ENCODE data around the gene C8B. TPM values are rescaled to one million over a fixed set of nuclear protein-coding genes. Genes with fewer than 3 reads are reported as not detected.

Gene C8B
- total and polyA plus RNA-seq, 2 experiments from 2014 or later = not detected

- Histone ChIP-seq H3K4me1 (ENCODE audit: insufficient read depth) (peaks cover 36% of the 10 kb centered on the region), H4K20me1 (ENCODE audit: insufficient read depth) (no peaks in the 10 kb centered on the region), H3K9me3 (ENCODE audit: low read depth) (no peaks in the 10 kb centered on the region), H3K4me3 (no peak overlapping the region), H3K27ac (no peak overlapping the region), H3K36me3 (ENCODE audit: low read depth) (no peaks in the 10 kb centered on the region), H3F3A (ENCODE audit: insufficient read depth) (peaks cover 20% of the 10 kb centered on the region; the same call in 1 of the 2 replicates), H3K27me3 (replicated peaks; ENCODE audit: insufficient read depth) (no peaks in the 10 kb centered on the region), H3K79me2 (ENCODE audit: insufficient read depth) (no peaks in the 10 kb centered on the region), H3K9ac (no peak overlapping the region), H3K9me2 (ENCODE audit: insufficient read depth) (no peaks in the 10 kb centered on the region; the same call in 1 of the 2 replicates), H2AFZ (no peak overlapping the region), H3K4me2 (ENCODE audit: unreplicated experiment) (no peak overlapping the region)
- in situ Hi-C loops (cut with MboI) = no loop called here
- DNase-seq = no peak
- WGBS, 2 experiments (ENCODE audit: low coverage in 1 of 2, low lambda C conversion rate in 2 of 2, missing lambda C conversion rate in 2 of 2) = 91 to 93% methylated on average over 12 of the region's 12 CpGs
- TF ChIP-seq EZH2 (IDR thresholded peaks at IDR 0.05; ENCODE audit: insufficient read depth, poor library complexity, severe bottlenecking) (no peak), EZH2phosphoT487 (IDR thresholded peaks at IDR 0.05; ENCODE audit: insufficient read depth, low read depth) (no peak)
Observed at GRCh38 chr1:56912325-56912724, 53.5 kb downstream of the C8B start.

- H3K4me2 ChIP-seq (ENCODE audit: unreplicated experiment) = no peak overlapping the region
- WGBS, 2 experiments (ENCODE audit: low coverage in 1 of 2, low lambda C conversion rate in 2 of 2, missing lambda C conversion rate in 2 of 2) = 45 to 52% methylated on average over 7 of the region's 7 CpGs
- peak; percentile 65 for DNase-seq
Observed at GRCh38 chr1:56911098-56911938, 54.5 kb downstream of the C8B start.

GRCh38 chr1:56910441-56910985 is 55.3 kb downstream of the C8B start:
- Histone ChIP-seq H3K4me2 (ENCODE audit: unreplicated experiment) (no peak overlapping the region), H3K9ac (no peak overlapping the region), H3K4me3 (no peak overlapping the region), H3K36me3 (ENCODE audit: low read depth) (no peaks in the 10 kb centered on the region), H3K27me3 (replicated peaks; ENCODE audit: insufficient read depth) (no peaks in the 10 kb centered on the region), H3K9me2 (ENCODE audit: insufficient read depth) (no peaks in the 10 kb centered on the region; the same call in 1 of the 2 replicates), H3K9me3 (ENCODE audit: low read depth) (no peaks in the 10 kb centered on the region), H4K20me1 (ENCODE audit: insufficient read depth) (no peaks in the 10 kb centered on the region), H3K4me1 (ENCODE audit: insufficient read depth) (peaks cover 36% of the 10 kb centered on the region), H2AFZ (no peak overlapping the region), H3K79me2 (ENCODE audit: insufficient read depth) (no peaks in the 10 kb centered on the region), H3K27ac (no peak overlapping the region), H3F3A (ENCODE audit: insufficient read depth) (peaks cover 20% of the 10 kb centered on the region; the same call in 1 of the 2 replicates)
- in situ Hi-C loops (cut with MboI) = no loop called here
- DNase-seq = no peak
- no peak for TF ChIP-seq EZH2 (IDR thresholded peaks at IDR 0.05; ENCODE audit: insufficient read depth, poor library complexity, severe bottlenecking)
- TF ChIP-seq EZH2phosphoT487 (IDR thresholded peaks at IDR 0.05; ENCODE audit: insufficient read depth, low read depth) = no peak
- WGBS, 2 experiments (ENCODE audit: low coverage in 1 of 2, low lambda C conversion rate in 2 of 2, missing lambda C conversion rate in 2 of 2) = 96 to 97% methylated on average over 4 of the region's 4 CpGs

More at GRCh38 chr1:56911098-56911938, 54.5 kb downstream of the C8B start:
- no peaks in the 10 kb centered on the region for H3K9me3 ChIP-seq (ENCODE audit: low read depth)
- H4K20me1 ChIP-seq (ENCODE audit: insufficient read depth) = no peaks in the 10 kb centered on the region
- H3K9ac ChIP-seq = no peak overlapping the region
- no peaks in the 10 kb centered on the region; the same call in 1 of the 2 replicates for H3K9me2 ChIP-seq (ENCODE audit: insufficient read depth)
- no peak overlapping the region for H2AFZ ChIP-seq
- no peaks in the 10 kb centered on the region for H3K79me2 ChIP-seq (ENCODE audit: insufficient read depth)
- no peaks in the 10 kb centered on the region for H3K36me3 ChIP-seq (ENCODE audit: low read depth)
- no peak overlapping the region for H3K27ac ChIP-seq
- H3F3A ChIP-seq (ENCODE audit: insufficient read depth) = peaks cover 20% of the 10 kb centered on the region; the same call in 1 of the 2 replicates
- H3K27me3 ChIP-seq (replicated peaks; ENCODE audit: insufficient read depth) = no peaks in the 10 kb centered on the region
- in situ Hi-C loops (cut with MboI) = no loop called here
- H3K4me3 ChIP-seq = no peak overlapping the region
- no peak for TF ChIP-seq EZH2phosphoT487 (IDR thresholded peaks at IDR 0.05; ENCODE audit: insufficient read depth, low read depth)
- TF ChIP-seq EZH2 (IDR thresholded peaks at IDR 0.05; ENCODE audit: insufficient read depth, poor library complexity, severe bottlenecking) = no peak
- peaks cover 36% of the 10 kb centered on the region for H3K4me1 ChIP-seq (ENCODE audit: insufficient read depth)

GRCh38 chr1:56908619-56909221 is 57.1 kb downstream of the C8B start:
- no peaks in the 10 kb centered on the region for H3K9me3 ChIP-seq (ENCODE audit: low read depth)
- no peaks in the 10 kb centered on the region for H3K36me3 ChIP-seq (ENCODE audit: low read depth)
- peaks cover 36% of the 10 kb centered on the region for H3K4me1 ChIP-seq (ENCODE audit: insufficient read depth)
- H3K79me2 ChIP-seq (ENCODE audit: insufficient read depth) = no peaks in the 10 kb centered on the region
- no peaks in the 10 kb centered on the region for H4K20me1 ChIP-seq (ENCODE audit: insufficient read depth)
- DNase-seq = peak; percentile 75
- H3K9me2 ChIP-seq (ENCODE audit: insufficient read depth) = no peaks in the 10 kb centered on the region; the same call in 1 of the 2 replicates
- TF ChIP-seq EZH2 (IDR thresholded peaks at IDR 0.05; ENCODE audit: insufficient read depth, poor library complexity, severe bottlenecking) (no peak), EZH2phosphoT487 (IDR thresholded peaks at IDR 0.05; ENCODE audit: insufficient read depth, low read depth) (0 out of 2 replicates have a peak, but pooled peaks have one; percentile 48)
- in situ Hi-C loops (cut with MboI) = no loop called here
- H3K27me3 ChIP-seq (replicated peaks; ENCODE audit: insufficient read depth) = no peaks in the 10 kb centered on the region
- peak overlapping the region; percentile 21 for H3K4me2 ChIP-seq (ENCODE audit: unreplicated experiment)
- 87 to 93% methylated on average over 1 of the region's 1 CpG for WGBS, 2 experiments (ENCODE audit: low coverage in 1 of 2, low lambda C conversion rate in 2 of 2, missing lambda C conversion rate in 2 of 2)
- H3K9ac ChIP-seq = no peak overlapping the region
- H3K27ac ChIP-seq = peak overlapping the region; percentile 30
- H2AFZ ChIP-seq = no peak overlapping the region
- no peak overlapping the region for H3K4me3 ChIP-seq
- H3F3A ChIP-seq (ENCODE audit: insufficient read depth) = peaks cover 20% of the 10 kb centered on the region; the same call in 1 of the 2 replicates
